ENCODE results near the gene TLX2.

TLX2 gene

GRCh38 chr2:74512744-74513604 lies 1.3 kb upstream of the TLX2 start:
- DNase-seq = no peak

GRCh38 chr2:74513605-74514367 lies 464 bp upstream of the TLX2 start:
- DNase-seq = no peak

- DNase-seq = no peak
Measured at GRCh38 chr2:74515271-74515980, 1.2 kb downstream of the TLX2 start.

DNA sequence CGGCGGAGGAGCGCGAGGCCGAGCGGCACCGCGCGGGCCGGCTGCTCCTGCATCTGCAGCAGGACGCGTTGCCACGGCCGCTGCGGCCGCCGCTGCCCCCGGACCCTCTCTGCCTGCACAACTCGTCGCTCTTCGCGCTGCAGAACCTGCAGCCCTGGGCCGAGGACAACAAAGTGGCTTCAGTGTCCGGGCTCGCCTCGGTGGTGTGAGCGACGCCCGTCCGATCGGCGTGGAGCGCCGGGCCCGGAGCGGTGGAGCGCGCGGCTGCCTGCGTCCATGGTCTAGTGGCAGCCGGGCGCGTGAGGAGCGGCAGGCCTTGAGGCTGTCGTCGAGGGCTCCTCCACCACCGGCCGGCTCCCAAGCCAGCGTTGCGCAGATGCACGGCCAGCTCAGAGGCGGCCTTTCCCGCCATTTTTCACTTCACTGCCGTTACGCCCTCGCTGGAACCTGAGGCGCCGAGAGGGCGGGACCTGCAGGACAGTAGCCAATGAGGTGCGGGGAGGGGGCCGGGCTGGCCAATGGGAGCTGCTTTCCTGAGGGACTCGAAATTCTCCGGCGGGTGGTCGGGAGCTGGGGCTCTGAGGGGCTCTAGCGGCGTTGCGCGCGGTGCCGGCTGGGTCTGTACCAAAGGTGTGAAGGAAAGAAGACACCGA lies 1.9 kb downstream of the TLX2 start:
- peak; percentile 57 for DNase-seq

DNA sequence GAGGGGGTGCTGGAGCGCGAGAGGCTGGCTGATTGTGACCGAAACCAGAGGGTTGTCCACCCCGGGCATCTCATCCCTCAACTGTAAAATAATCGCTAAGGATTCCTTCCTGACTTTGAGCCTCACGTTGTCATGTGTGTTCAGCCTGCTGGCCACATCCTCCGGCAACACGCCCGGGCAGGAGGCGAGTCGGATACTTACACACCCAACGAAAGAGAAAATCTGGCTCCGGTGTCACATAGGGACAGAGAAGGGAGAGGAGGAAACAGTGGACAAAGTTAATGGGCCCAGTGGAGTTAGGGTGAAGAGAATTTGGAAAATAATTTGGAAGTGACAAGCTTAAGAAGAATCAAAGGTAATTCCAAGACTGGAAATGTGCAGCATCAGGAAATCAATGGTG lies 2.4 kb downstream of the TLX2 start:
- no peak for DNase-seq

DNA sequence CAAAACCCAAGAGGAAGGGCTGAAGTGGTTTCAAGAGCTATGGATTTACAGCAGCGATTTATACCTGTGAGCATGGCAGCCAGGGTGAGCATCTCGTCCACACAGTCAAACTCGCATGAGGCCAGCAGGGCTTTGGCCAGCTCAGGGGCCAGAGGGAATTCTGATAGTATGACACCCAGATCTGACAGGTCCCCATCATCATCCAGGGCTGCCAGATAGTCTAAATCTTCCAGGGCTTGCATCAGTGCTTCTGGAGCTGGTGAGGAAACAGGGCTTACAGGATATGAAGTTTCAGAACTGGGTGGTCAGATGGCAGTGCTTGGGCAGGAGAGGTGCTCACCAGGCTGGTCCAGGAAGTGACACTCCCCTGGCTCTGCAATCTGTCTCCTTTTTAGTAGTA lies 8.3 kb downstream of the TLX2 start:
- no peak for DNase-seq

- no peak for DNase-seq
Measured at GRCh38 chr2:74524005-74524404, 9.8 kb downstream of the TLX2 start.

DNA sequence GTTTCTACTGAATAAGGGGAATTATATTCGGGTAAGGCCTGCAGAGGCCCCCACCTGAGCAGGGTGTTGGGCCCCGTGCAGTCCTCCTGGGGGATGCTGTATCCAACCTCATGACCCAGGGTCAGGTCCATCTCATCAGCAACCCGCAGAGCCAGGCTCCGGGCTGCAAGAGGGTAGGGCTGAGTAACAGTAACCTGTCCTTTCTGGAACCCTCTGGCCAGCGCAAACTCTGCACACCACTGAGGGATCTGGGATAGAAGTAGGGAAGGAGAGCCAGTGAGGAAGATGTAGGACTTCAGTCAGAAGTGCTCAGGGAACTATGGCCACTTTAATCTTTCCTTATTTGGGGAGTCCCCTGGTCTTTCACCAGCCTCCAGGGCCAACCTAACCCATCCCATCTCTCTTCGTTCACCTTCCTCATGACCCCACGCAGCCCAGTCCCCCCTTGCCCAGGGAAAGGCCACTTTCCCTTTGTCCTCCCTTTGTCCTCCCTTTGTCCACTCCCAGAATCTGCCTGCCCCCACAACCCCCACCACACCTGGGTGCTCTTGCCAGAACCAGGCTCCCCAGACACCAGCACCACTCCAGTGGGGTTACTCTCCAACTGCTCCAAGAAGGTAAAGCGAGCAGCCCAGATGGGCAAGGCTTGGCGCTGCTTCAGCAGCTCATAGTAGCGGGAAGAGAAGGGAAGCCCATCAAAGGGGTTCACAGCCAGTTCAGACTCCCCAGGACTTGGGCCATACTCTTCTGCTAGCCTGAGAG lies 10.9 kb downstream of the TLX2 start:
- no peak for DNase-seq

GRCh38 chr2:74525717-74526648 lies 11.7 kb downstream of the TLX2 start, which contains the start of gene DQX1:
Gene DQX1 (minus strand): TSS chr2:74526231. CDS start chr2:74525729, 502 bp downstream.
- peak; percentile 29 for DNase-seq

DNA sequence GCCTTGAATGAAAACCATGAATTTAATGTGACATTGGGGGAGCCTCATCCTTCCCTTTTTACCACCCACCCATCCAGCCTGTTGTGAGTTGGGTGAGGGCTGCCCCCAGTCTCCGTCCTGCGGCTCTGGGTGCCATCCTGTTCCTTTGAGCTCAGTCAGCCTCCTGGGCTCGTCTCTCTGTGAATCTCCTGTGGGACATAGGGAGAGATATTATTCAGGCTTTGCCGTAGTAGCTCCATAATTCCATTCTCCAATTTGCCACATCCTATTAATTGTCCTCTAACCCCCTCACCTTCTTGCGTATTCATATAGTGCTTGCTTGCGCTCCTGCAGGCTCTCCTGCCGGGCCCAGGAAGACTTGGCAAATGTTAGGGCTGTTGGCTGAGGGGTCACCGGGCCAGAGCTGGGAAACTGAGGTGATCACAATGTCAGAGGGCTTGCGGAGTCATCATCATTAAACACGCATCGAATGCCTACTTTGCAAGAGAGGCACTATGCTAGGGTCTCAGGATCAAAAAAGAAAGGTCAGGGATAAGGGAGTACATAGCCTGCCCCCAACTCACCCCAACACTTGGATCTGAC lies 12.5 kb downstream of the TLX2 start:
- no peak for DNase-seq

GRCh38 chr2:74527741-74528140 lies 13.5 kb downstream of the TLX2 start:
- DNase-seq = no peak

DNA sequence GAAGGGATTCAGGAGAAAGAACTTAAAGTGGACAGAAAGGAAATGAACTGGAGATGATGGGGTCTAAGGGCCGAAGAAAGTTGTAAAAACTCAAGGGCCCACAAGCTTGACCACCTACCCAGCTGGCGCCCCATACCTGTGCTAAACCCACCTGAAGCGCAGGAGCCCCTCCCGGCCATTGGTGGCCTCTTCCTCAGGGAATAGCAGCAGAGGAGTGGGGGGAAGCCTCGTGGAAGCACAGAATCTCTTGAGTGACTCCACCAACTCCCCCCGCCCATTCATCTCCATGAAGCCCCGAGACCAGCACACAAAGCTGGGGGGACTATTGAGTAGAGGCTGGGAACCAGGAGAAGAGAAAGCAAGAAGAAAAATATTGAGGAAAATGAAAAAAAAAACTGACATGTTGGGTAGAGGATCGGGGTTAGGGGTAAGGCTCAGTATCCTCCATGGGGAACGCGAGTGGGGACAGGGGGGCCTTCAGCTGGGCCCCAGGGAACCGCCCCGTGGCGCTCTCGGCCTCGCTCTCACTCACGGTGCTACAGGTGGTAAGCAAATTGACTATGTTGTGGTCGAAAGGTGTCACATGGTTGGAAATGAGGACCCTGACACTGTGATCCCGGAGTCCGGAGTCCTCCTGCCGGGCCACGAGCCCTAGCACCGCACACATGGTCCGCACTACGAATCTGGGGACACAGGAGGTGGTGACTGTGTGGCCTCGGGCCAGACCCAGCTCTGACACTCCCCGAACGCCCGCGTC lies 14.5 kb downstream of the TLX2 start:
- DNase-seq = no peak

DNA sequence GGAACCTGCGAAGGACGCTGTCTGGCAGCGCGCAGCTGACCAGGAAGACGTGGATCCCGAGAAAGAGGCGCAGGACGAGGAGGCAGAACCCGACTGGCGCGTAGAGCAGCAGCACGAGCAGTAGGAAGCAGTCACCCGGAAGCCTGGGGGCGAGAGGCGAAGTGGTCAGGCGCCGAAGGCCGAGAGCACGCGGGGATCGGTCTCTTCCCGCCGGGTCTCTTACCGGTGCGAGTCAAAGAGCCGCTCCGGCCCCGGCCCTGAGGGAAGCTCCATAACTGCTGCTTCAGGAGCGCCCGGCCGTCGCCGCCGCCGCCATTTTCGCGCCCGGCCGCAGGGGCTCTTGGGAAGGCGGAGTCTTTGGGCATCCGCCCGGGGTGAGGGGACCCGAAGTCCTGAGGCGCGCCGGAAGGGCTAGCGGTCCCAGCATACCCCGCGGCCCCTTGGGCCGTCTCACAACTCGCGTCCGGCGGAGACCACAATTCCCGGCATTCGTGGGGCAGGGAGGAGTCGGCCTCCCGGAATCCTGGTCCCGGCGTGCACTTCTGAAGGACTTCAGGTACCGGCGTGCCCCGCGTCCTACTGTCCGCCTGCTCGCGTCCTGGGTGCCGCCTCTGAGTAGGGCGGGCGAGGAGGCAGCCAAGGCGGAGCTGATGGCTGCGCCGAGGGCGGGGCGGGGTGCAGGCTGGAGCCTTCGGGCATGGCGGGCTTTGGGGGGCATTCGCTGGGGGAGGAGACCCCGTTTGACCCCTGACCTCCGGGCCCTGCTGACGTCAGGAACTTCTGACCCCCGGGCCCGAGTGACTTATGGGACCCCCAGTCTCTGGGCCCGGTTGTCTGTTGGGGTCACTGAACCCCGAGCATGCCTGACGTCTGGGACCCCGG lies 15.3 kb downstream of the TLX2 start, which contains the start of the genes AUP1 and HTRA2:
AUP1 (minus strand) TSS at position 350 of the 882 bp plus-strand sequence; CDS start at position 273, 77 bp downstream.
HTRA2 (plus strand) TSS at position 577 of the 882 bp plus-strand sequence; CDS start at position 651, 74 bp downstream.
- peak; percentile 99 for DNase-seq

DNA sequence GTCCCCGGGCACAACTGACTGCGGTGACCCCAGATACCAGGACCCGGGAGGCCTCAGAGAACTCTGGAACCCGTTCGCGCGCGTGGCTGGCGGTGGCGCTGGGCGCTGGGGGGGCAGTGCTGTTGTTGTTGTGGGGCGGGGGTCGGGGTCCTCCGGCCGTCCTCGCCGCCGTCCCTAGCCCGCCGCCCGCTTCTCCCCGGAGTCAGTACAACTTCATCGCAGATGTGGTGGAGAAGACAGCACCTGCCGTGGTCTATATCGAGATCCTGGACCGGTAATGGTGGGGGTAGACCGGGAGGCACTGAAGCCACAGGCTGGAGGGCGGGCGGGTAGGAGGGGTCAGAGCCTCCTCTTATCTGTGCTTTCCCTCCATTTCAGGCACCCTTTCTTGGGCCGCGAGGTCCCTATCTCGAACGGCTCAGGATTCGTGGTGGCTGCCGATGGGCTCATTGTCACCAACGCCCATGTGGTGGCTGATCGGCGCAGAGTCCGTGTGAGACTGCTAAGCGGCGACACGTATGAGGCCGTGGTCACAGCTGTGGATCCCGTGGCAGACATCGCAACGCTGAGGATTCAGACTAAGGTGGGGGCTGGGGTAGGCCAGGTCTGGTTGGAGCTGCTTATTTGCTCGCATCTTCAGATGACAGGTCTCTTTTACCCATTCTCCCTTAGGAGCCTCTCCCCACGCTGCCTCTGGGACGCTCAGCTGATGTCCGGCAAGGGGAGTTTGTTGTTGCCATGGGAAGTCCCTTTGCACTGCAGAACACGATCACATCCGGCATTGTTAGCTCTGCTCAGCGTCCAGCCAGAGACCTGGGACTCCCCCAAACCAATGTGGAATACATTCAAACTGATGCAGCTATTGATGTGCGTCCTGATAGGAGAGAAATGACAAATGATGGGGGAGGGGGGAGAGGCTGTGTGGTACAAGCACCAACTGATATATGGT lies 16.3 kb downstream of the TLX2 start:
- DNase-seq = no peak

DNA sequence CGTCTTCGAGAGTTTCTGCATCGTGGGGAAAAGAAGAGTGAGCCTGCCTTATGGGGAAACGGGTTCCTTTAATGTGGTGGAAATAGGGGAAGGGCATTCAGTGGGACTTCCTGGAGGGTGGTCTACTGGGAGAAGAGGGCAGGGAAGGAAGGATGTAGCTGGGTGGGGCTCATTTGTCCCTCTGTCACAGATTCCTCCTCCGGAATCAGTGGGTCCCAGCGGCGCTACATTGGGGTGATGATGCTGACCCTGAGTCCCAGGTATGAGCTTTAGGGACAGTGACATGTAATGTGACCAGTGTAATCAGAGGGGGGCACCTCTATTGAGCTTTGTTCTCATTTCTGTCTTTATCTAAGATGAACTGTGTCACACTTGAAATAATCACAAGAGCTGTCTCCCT lies 17.4 kb downstream of the TLX2 start:
- DNase-seq = no peak

DNA sequence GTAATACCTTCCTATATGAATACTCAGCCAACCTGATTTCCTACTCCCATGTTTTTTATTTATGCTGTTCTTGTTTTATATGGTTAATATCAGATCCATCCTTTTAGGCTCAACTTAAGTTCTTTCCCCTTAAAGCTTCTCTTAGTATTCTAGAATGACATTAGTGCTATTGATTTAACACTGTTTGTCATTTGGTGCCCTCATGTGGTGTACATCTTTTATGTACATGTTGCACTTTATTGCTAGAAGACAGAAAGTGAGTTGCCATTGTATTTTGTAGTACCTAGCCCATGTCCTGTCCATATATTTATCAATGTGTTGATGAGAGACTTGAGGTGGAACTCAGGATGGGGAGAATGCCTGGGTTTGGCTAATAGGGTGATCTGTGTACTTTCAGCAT lies 18.0 kb downstream of the TLX2 start:
- peak; percentile 45 for DNase-seq

DNA sequence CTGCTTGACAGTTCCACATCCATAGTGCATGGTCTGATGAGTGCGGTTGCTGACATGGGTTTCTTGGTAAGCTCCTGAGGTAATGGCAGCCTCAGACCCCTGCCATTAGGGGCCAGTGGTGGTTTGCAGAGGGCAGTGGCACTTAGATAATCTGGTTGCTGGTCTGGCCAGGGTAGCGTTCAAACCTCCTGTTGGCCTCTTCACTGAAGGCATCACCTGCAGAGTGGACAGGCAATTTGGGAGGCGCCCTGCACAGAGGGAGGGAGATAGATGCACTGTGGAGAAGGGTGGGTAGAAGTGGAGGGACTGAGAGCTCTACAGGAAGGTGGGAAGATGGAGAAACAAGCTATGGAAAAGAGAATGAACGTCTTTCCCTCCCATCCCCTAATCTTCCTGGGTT lies 19.2 kb downstream of the TLX2 start:
- DNase-seq = no peak

All from fibroblast of skin of abdomen (primary cell).